ENCODE measurements around the gene DRD3. TPM values are rescaled to one million over a fixed set of nuclear protein-coding genes. Genes with fewer than 3 reads are reported as not detected.
A peak's percentile ranks its signal among the peaks of the same experiment; 100 is the strongest.

Gene DRD3
- total and polyA plus RNA-seq, 4 donors: not detected

GRCh38 chr3:114143817-114144216 is 35.0 kb downstream of the DRD3 start:
- intact Hi-C loops (cut with DNase I): no loop called here
- WGBS, 2 donors: 4 to 12% methylated on average over 1 of the region's 1 CpG
- no peak for DNase-seq
- peak; percentile 44 for ATAC-seq (ENCODE audit: low FRiP score)
- Histone ChIP-seq H3K9me3 (ENCODE audit: control insufficient read depth, low read length) (no peaks in the 10 kb centered on the region), H3K36me3 (ENCODE audit: control insufficient read depth in 1 of 2, insufficient read depth in 2 of 2, low read length in 1 of 2) (no peaks in the 10 kb centered on the region), H3K27ac (ENCODE audit: low read depth in 1 of 2, low read length in 2 of 2) (peak overlapping the region; percentile 29 to 71), H3K4me1 (ENCODE audit: control insufficient read depth in 1 of 2, insufficient read depth in 2 of 2, low read length in 2 of 2) (peaks cover 3% of the 10 kb centered on the region in 2 donors), H3K4me3 (ENCODE audit: low read length in 2 of 2) (no peak overlapping the region), H3K27me3 (ENCODE audit: control insufficient read depth in 1 of 2, insufficient read depth in 2 of 2, low read length in 1 of 2) (no peaks in the 10 kb centered on the region)

- no peak for ATAC-seq (ENCODE audit: low FRiP score)
- no peaks in the 10 kb centered on the region for H3K27me3 ChIP-seq (ENCODE audit: control insufficient read depth in 1 of 2, insufficient read depth in 2 of 2, low read length in 1 of 2)
- DNase-seq: no peak
- peaks cover 0 to 3% of the 10 kb centered on the region in 2 donors for H3K4me1 ChIP-seq (ENCODE audit: control insufficient read depth in 1 of 2, insufficient read depth in 2 of 2, low read length in 2 of 2)
- no peaks in the 10 kb centered on the region for H3K36me3 ChIP-seq (ENCODE audit: control insufficient read depth in 1 of 2, insufficient read depth in 2 of 2, low read length in 1 of 2)
- no peak overlapping the region for H3K4me3 ChIP-seq (ENCODE audit: low read length in 2 of 2)
- intact Hi-C loops (cut with DNase I): no loop called here
- 88 to 98% methylated on average over 3 of the region's 3 CpGs for WGBS, 2 donors
- H3K27ac ChIP-seq (ENCODE audit: low read depth in 1 of 2, low read length in 2 of 2): no peak overlapping the region
- H3K9me3 ChIP-seq (ENCODE audit: control insufficient read depth, low read length): no peaks in the 10 kb centered on the region
These were observed 39.0 kb downstream of the DRD3 start for GRCh38 chr3:114139836-114140235.

- 93 to 95% methylated on average over 3 of the region's 3 CpGs for WGBS, 2 donors
- Histone ChIP-seq H3K4me1 (ENCODE audit: control insufficient read depth in 1 of 2, insufficient read depth in 2 of 2, low read length in 2 of 2) (no peaks in the 10 kb centered on the region), H3K4me3 (ENCODE audit: low read length in 2 of 2) (no peak overlapping the region), H3K27me3 (ENCODE audit: control insufficient read depth in 1 of 2, insufficient read depth in 2 of 2, low read length in 1 of 2) (no peaks in the 10 kb centered on the region), H3K27ac (ENCODE audit: low read depth in 1 of 2, low read length in 2 of 2) (no peak overlapping the region), H3K36me3 (ENCODE audit: control insufficient read depth in 1 of 2, insufficient read depth in 2 of 2, low read length in 1 of 2) (no peaks in the 10 kb centered on the region), H3K9me3 (ENCODE audit: control insufficient read depth, low read length) (no peaks in the 10 kb centered on the region)
- DNase-seq (no peak), ATAC-seq (ENCODE audit: low FRiP score) (no peak)
- intact Hi-C loops (cut with DNase I): no loop called here
These were observed 44.9 kb downstream of the DRD3 start for GRCh38 chr3:114133947-114134346.

GRCh38 chr3:114132500-114132899 is 46.4 kb downstream of the DRD3 start:
- ATAC-seq (ENCODE audit: low FRiP score): no peak
- no peak overlapping the region for H3K27ac ChIP-seq (ENCODE audit: low read depth in 1 of 2, low read length in 2 of 2)
- H3K9me3 ChIP-seq (ENCODE audit: control insufficient read depth, low read length): no peaks in the 10 kb centered on the region
- H3K4me3 ChIP-seq (ENCODE audit: low read length in 2 of 2): no peak overlapping the region
- DNase-seq: no peak
- WGBS, 2 donors: 94% methylated on average over 3 of the region's 3 CpGs
- H3K4me1 ChIP-seq (ENCODE audit: control insufficient read depth in 1 of 2, insufficient read depth in 2 of 2, low read length in 2 of 2): no peaks in the 10 kb centered on the region
- no peaks in the 10 kb centered on the region for H3K36me3 ChIP-seq (ENCODE audit: control insufficient read depth in 1 of 2, insufficient read depth in 2 of 2, low read length in 1 of 2)
- intact Hi-C loops (cut with DNase I): no loop called here
- H3K27me3 ChIP-seq (ENCODE audit: control insufficient read depth in 1 of 2, insufficient read depth in 2 of 2, low read length in 1 of 2): no peaks in the 10 kb centered on the region

- no peaks in the 10 kb centered on the region for H3K27me3 ChIP-seq (ENCODE audit: control insufficient read depth in 1 of 2, insufficient read depth in 2 of 2, low read length in 1 of 2)
- H3K9me3 ChIP-seq (ENCODE audit: control insufficient read depth, low read length): no peaks in the 10 kb centered on the region
- no peaks in the 10 kb centered on the region for H3K4me1 ChIP-seq (ENCODE audit: control insufficient read depth in 1 of 2, insufficient read depth in 2 of 2, low read length in 2 of 2)
- no peak overlapping the region for H3K27ac ChIP-seq (ENCODE audit: low read depth in 1 of 2, low read length in 2 of 2)
- ATAC-seq (ENCODE audit: low FRiP score) (no peak), DNase-seq (no peak)
- 91 to 94% methylated on average over 8 of the region's 8 CpGs for WGBS, 2 donors
- intact Hi-C loops (cut with DNase I): no loop called here
- H3K4me3 ChIP-seq (ENCODE audit: low read length in 2 of 2): no peak overlapping the region
- H3K36me3 ChIP-seq (ENCODE audit: control insufficient read depth in 1 of 2, insufficient read depth in 2 of 2, low read length in 1 of 2): no peaks in the 10 kb centered on the region
These were observed 50.0 kb downstream of the DRD3 start for GRCh38 chr3:114128826-114129225.

- H3K4me1 ChIP-seq (ENCODE audit: control insufficient read depth in 1 of 2, insufficient read depth in 2 of 2, low read length in 2 of 2): no peaks in the 10 kb centered on the region
- no peak overlapping the region for H3K27ac ChIP-seq (ENCODE audit: low read depth in 1 of 2, low read length in 2 of 2)
- no peaks in the 10 kb centered on the region for H3K27me3 ChIP-seq (ENCODE audit: control insufficient read depth in 1 of 2, insufficient read depth in 2 of 2, low read length in 1 of 2)
- WGBS, 2 donors: 83 to 89% methylated on average over 1 of the region's 1 CpG
- H3K9me3 ChIP-seq (ENCODE audit: control insufficient read depth, low read length): no peaks in the 10 kb centered on the region
- no peaks in the 10 kb centered on the region for H3K36me3 ChIP-seq (ENCODE audit: control insufficient read depth in 1 of 2, insufficient read depth in 2 of 2, low read length in 1 of 2)
- no peak for DNase-seq
- ATAC-seq (ENCODE audit: low FRiP score): no peak
- intact Hi-C loops (cut with DNase I): no loop called here
- H3K4me3 ChIP-seq (ENCODE audit: low read length in 2 of 2): no peak overlapping the region
These were observed 50.6 kb downstream of the DRD3 start for GRCh38 chr3:114128231-114128630.

- intact Hi-C loops (cut with DNase I): no loop called here
- H3K36me3 ChIP-seq (ENCODE audit: control insufficient read depth in 1 of 2, insufficient read depth in 2 of 2, low read length in 1 of 2): no peaks in the 10 kb centered on the region
These were observed 51.3 kb downstream of the DRD3 start for GRCh38 chr3:114127517-114127916.

GRCh38 chr3:114126461-114126860 is 52.4 kb downstream of the DRD3 start:
- Histone ChIP-seq H3K27ac (ENCODE audit: low read depth in 1 of 2, low read length in 2 of 2) (no peak overlapping the region), H3K9me3 (ENCODE audit: control insufficient read depth, low read length) (no peaks in the 10 kb centered on the region), H3K27me3 (ENCODE audit: control insufficient read depth in 1 of 2, insufficient read depth in 2 of 2, low read length in 1 of 2) (no peaks in the 10 kb centered on the region), H3K4me1 (ENCODE audit: control insufficient read depth in 1 of 2, insufficient read depth in 2 of 2, low read length in 2 of 2) (no peaks in the 10 kb centered on the region), H3K4me3 (ENCODE audit: low read length in 2 of 2) (no peak overlapping the region), H3K36me3 (ENCODE audit: control insufficient read depth in 1 of 2, insufficient read depth in 2 of 2, low read length in 1 of 2) (no peaks in the 10 kb centered on the region)
- WGBS, 2 donors: 66 to 79% methylated on average over 1 of the region's 1 CpG
- DNase-seq (no peak), ATAC-seq (ENCODE audit: low FRiP score) (no peak)
- intact Hi-C loops (cut with DNase I): no loop called here

More at GRCh38 chr3:114127517-114127916, 51.3 kb downstream of the DRD3 start:
- H3K27ac ChIP-seq (ENCODE audit: low read depth in 1 of 2, low read length in 2 of 2): no peak overlapping the region
- H3K4me1 ChIP-seq (ENCODE audit: control insufficient read depth in 1 of 2, insufficient read depth in 2 of 2, low read length in 2 of 2): no peaks in the 10 kb centered on the region
- H3K27me3 ChIP-seq (ENCODE audit: control insufficient read depth in 1 of 2, insufficient read depth in 2 of 2, low read length in 1 of 2): no peaks in the 10 kb centered on the region
- no peak for ATAC-seq (ENCODE audit: low FRiP score)
- H3K4me3 ChIP-seq (ENCODE audit: low read length in 2 of 2): no peak overlapping the region
- WGBS, 2 donors: 89 to 94% methylated on average over 3 of the region's 3 CpGs
- no peak for DNase-seq
- no peaks in the 10 kb centered on the region for H3K9me3 ChIP-seq (ENCODE audit: control insufficient read depth, low read length)

GRCh38 chr3:114122027-114122709 is 56.7 kb downstream of the DRD3 start:
- WGBS, 2 donors: 50 to 57% methylated on average over 4 of the region's 4 CpGs
- H3K4me1 ChIP-seq (ENCODE audit: control insufficient read depth in 1 of 2, insufficient read depth in 2 of 2, low read length in 2 of 2): no peaks in the 10 kb centered on the region
- H3K27ac ChIP-seq (ENCODE audit: low read depth in 1 of 2, low read length in 2 of 2): no peak overlapping the region
- intact Hi-C loops (cut with DNase I): no loop called here
- DNase-seq (no peak), ATAC-seq (ENCODE audit: low FRiP score) (peak; percentile 65)
- H3K27me3 ChIP-seq (ENCODE audit: control insufficient read depth in 1 of 2, insufficient read depth in 2 of 2, low read length in 1 of 2): no peaks in the 10 kb centered on the region
- no peak overlapping the region for H3K4me3 ChIP-seq (ENCODE audit: low read length in 2 of 2)
- H3K9me3 ChIP-seq (ENCODE audit: control insufficient read depth, low read length): no peaks in the 10 kb centered on the region
- H3K36me3 ChIP-seq (ENCODE audit: control insufficient read depth in 1 of 2, insufficient read depth in 2 of 2, low read length in 1 of 2): no peaks in the 10 kb centered on the region
